Hindlimb muscle (tissue), 1 donor: Measurements from ENCODE around the gene PGAP2. TPM values are rescaled to one million over a fixed set of nuclear protein-coding genes. Genes with fewer than 3 reads are reported as not detected.
"Not testable (repeated sequence)": the region's sequence is repeated elsewhere in the genome, so short reads cannot be mapped to it uniquely, and the experiment has no call there.

ENCODE experiments used
- DNase-seq: peaks from one replicate; pipeline ENCODE4 v3.0.0-alpha.2; 2013
- polyA plus RNA-seq: library from polyadenylated mRNA; unstranded; fragments of 120-200 nt; gene quantifications from one replicate; pipeline ENCODE4 v1.2.1, GENCODE V29; 2013; ENCODE audit not compliant: insufficient read length

PGAP2 gene
- polyA plus RNA-seq, 1 donor = 25.3 TPM

GRCh38 chr11:3856856-3857553 lies 48.6 kb downstream of the PGAP2 start:
- DNase-seq = no peak

GRCh38 chr11:3857628-3858027 lies 49.3 kb downstream of the PGAP2 start:
- DNase-seq = no peak

GRCh38 chr11:3859373-3859881 lies 51.1 kb downstream of the PGAP2 start:
- DNase-seq = no peak

GRCh38 chr11:3860375-3860774 lies 52.0 kb downstream of the PGAP2 start:
- no peak for DNase-seq

GRCh38 chr11:3860898-3861393 lies 52.6 kb downstream of the PGAP2 start:
- not testable (repeated sequence) for DNase-seq

GRCh38 chr11:3861683-3862082 lies 53.3 kb downstream of the PGAP2 start:
- DNase-seq = no peak

- DNase-seq = no peak
These were observed 57.2 kb downstream of the PGAP2 start for GRCh38 chr11:3865388-3866193.

GRCh38 chr11:3866206-3866605 lies 57.8 kb downstream of the PGAP2 start:
- no peak for DNase-seq

- no peak for DNase-seq
These were observed 58.5 kb downstream of the PGAP2 start for GRCh38 chr11:3866836-3867208.

GRCh38 chr11:3867209-3868091 lies 59.1 kb downstream of the PGAP2 start:
- no peak for DNase-seq

- DNase-seq = no peak
These were observed 65.5 kb downstream of the PGAP2 start for GRCh38 chr11:3873712-3874349.

Other genes with a start within 250 kb of the PGAP2 start
- 4.1 TPM for gene ART5, start 166.6 kb upstream of the PGAP2 start, polyA plus RNA-seq
- gene ART1, start 163.4 kb upstream of the PGAP2 start, polyA plus RNA-seq = 7.6 TPM
- gene CHRNA10, start 137.2 kb upstream of the PGAP2 start, polyA plus RNA-seq = 5.6 TPM
- gene NUP98, start 11.0 kb upstream of the PGAP2 start, polyA plus RNA-seq = 40.1 TPM
- gene RHOG, start 32.4 kb downstream of the PGAP2 start, polyA plus RNA-seq = 25.0 TPM
- 121 TPM for gene STIM1, start 47.1 kb downstream of the PGAP2 start, polyA plus RNA-seq